HepG2 (cell line): ENCODE results near the gene KRT34. TPM values are rescaled to one million over a fixed set of nuclear protein-coding genes. Genes with fewer than 3 reads are reported as not detected.

Experiments used
- AKAP8 ChIP-seq: sonication (generic); formaldehyde crosslinking; IDR thresholded peaks from 2 replicates; pipeline ENCODE4 v1.5.1; 2020; ENCODE audit warnings: mild to moderate bottlenecking, missing genetic modification reagents
- ATF2 ChIP-seq: sonication (generic); formaldehyde crosslinking; IDR thresholded peaks from 2 replicates; pipeline ENCODE4 v1.4.0; 2020; ENCODE audit warnings: missing genetic modification reagents
- CREB1 ChIP-seq, 2 experiments: fragments of 450-650 bp in 1 of 2; IDR thresholded peaks; 2 replicates each; pipeline ENCODE4 v1.6.1; 2016 to 2017; ENCODE audit warnings: control low read depth in 1 of 2, mild to moderate bottlenecking in 1 of 2, missing compliant biosample characterization in 1 of 2, missing genetic modification characterization in 1 of 2
- DNMT3B ChIP-seq: conservative IDR thresholded peaks from 2 replicates; pipeline ENCODE4 v1.6.1; 2016; ENCODE audit warnings: missing biosample characterization, control low read depth
- FOXA3 ChIP-seq: IDR thresholded peaks from 2 replicates; pipeline ENCODE4 v1.6.1; 2016; ENCODE audit warnings: missing genetic modification reagents, missing compliant biosample characterization
- HHEX ChIP-seq: IDR thresholded peaks from 2 replicates; pipeline ENCODE4 v1.6.1; 2016; ENCODE audit warnings: control low read depth
- HMG20A ChIP-seq: IDR thresholded peaks from 2 replicates; pipeline ENCODE4 v1.6.1; 2016; ENCODE audit warnings: borderline replicate concordance
- ISL2 ChIP-seq: sonication (generic); formaldehyde crosslinking; IDR thresholded peaks from 2 replicates; pipeline ENCODE4 v1.5.0; 2020; ENCODE audit warnings: missing genetic modification reagents
- LBX2 ChIP-seq: sonication (generic); formaldehyde crosslinking; IDR thresholded peaks from 2 replicates; pipeline ENCODE4 v1.5.0; 2020; ENCODE audit warnings: missing genetic modification reagents, mild to moderate bottlenecking, borderline replicate concordance
- MAFK ChIP-seq, 2 experiments: IDR thresholded peaks in 1 of 2; conservative IDR thresholded peaks in 1 of 2; 2 replicates each; pipeline ENCODE4 v1.6.1; 2011; ENCODE audit warnings: improper control_type of control experiment in 2 of 2, low read length in 2 of 2
- NR2F2 ChIP-seq: IDR thresholded peaks from 2 replicates; pipeline ENCODE4 v1.6.1; 2012; ENCODE audit warnings: low read depth, inconsistent platforms, borderline replicate concordance
- PLRG1 ChIP-seq: fragments of 450-650 bp; conservative IDR thresholded peaks from 2 replicates; pipeline ENCODE4 v1.6.1; 2016
- SOX13 ChIP-seq, 3 experiments: fragments of 450-650 bp in 1 of 3; sonication (generic) in 1 of 3; formaldehyde crosslinking in 1 of 3; IDR thresholded peaks in 2 of 3; conservative IDR thresholded peaks in 1 of 3; 2 replicates each; pipeline versions ENCODE4 v1.5.0 to v1.6.1; 2016 to 2020; ENCODE audit warnings: antibody characterized with exemption in 1 of 3, mild to moderate bottlenecking in 1 of 3, missing compliant biosample characterization in 1 of 3, missing genetic modification reagents in 1 of 3, moderate library complexity in 1 of 3
- YEATS2 ChIP-seq: sonication (generic); formaldehyde crosslinking; IDR thresholded peaks from 2 replicates; pipeline ENCODE4 v1.4.0; 2020; ENCODE audit warnings: missing genetic modification reagents, borderline replicate concordance
- ZBTB38 ChIP-seq: sonication (generic); formaldehyde crosslinking; IDR thresholded peaks from 2 replicates; pipeline ENCODE4 v1.5.1; 2020; ENCODE audit warnings: mild to moderate bottlenecking, missing genetic modification reagents
- ZNF446 ChIP-seq: sonication (generic); formaldehyde crosslinking; IDR thresholded peaks from 2 replicates; pipeline ENCODE4 v1.5.0; 2020; ENCODE audit warnings: mild to moderate bottlenecking, missing genetic modification reagents
- ZNF460 ChIP-seq: sonication (generic); formaldehyde crosslinking; IDR thresholded peaks from 2 replicates; pipeline ENCODE4 v1.5.1; 2020; ENCODE audit warnings: missing genetic modification reagents, mild to moderate bottlenecking, borderline replicate concordance
- ZNF572 ChIP-seq: sonication (generic); formaldehyde crosslinking; IDR thresholded peaks from 2 replicates; pipeline ENCODE4 v1.5.1; 2020; ENCODE audit warnings: mild to moderate bottlenecking, missing genetic modification reagents
- ZNF816 ChIP-seq: sonication (generic); formaldehyde crosslinking; IDR thresholded peaks from 2 replicates; pipeline ENCODE4 v1.8.0; 2022; ENCODE audit warnings: missing genetic modification reagents, mild to moderate bottlenecking, borderline replicate concordance
- polyA plus RNA-seq, 8 experiments: library from polyadenylated mRNA; depleted of rRNA in 3 of 8; stranded (reverse) in 7 of 8; unstranded in 1 of 8; fragments of >200 nt; fragmentation: Illumina TruSeq in 4 of 8; extraction: Trizol in 4 of 8; gene quantifications; 2 replicates each; pipeline versions ENCODE4 v1.2.1 to v1.2.3, GENCODE V29; 2011 to 2016; ENCODE audit warnings: low read depth in 4 of 8, missing spikeins in 1 of 8, mixed read lengths in 1 of 8; ENCODE audit not compliant: insufficient read depth in 1 of 8
- total RNA-seq, 5 experiments: library from RNA; depleted of rRNA; stranded (reverse); fragments of >200 nt; fragmentation: Illumina TruSeq; extraction: Trizol; gene quantifications; 2 replicates each; pipeline ENCODE4 v1.2.3, GENCODE V29; 2016; ENCODE audit warnings: low read depth in 1 of 5
- TF ChIP-seq, protein P1 (sequence below): sonication (generic); formaldehyde crosslinking; IDR thresholded peaks from 2 replicates; pipeline ENCODE4 v1.4.0; 2020; ENCODE audit warnings: missing genetic modification reagents
- TF ChIP-seq, protein P2 (sequence below): sonication (generic); formaldehyde crosslinking; IDR thresholded peaks from 2 replicates; pipeline ENCODE4 v1.5.0; 2020; ENCODE audit warnings: missing genetic modification reagents
- TF ChIP-seq, protein P3 (sequence below), 2 experiments: sonication (generic) in 1 of 2; formaldehyde crosslinking in 1 of 2; IDR thresholded peaks; 2 replicates each; pipeline versions ENCODE4 v1.5.1 to v1.6.1; 2011 to 2020; ENCODE audit warnings: borderline replicate concordance in 1 of 2, low read depth in 1 of 2, low read length in 1 of 2, mild to moderate bottlenecking in 1 of 2, missing genetic modification reagents in 1 of 2, moderate library complexity in 1 of 2

KRT34 gene
- total and polyA plus RNA-seq, 2 of the 13 experiments (the other 11 are each of a cell fraction or from before 2014, with no cell fraction given): not detected

DNA sequence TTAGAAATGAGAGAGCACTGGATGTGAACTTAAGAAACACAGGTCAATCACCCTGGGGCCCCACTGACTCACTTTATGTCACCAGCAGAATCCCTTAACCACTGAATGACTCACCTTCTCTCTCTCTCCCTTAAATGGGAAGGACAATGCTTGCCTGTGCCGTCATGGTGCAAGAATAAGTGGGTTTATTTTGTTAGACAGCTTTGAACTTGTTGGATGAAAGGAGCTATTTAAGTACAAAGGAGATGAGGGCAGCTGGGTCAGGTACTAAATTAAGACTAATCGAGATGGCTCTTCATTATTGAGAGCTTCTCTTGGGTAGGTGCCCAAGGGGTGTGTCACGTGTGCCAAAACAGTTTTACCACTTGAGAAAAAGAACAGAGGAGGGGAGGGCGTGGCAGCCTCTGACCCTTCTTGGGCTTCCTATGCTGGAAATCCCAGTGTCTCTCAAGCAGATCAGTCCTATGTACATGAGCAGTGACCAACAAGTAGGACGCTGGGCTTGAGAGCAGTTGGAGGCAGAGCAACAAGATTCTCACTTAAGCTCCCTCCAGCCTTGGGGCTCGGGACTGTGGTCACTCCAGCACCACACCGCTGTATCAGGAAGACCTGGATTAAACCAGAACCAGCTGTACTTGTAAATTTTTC is 22.0 kb upstream of the KRT34 start (continued):
- TF ChIP-seq AKAP8 (CRISPR knock-in tag): no peak
- TF ChIP-seq ISL2 (CRISPR knock-in tag): peak; percentile 56
- TF ChIP-seq ZNF572 (CRISPR knock-in tag): no peak
- TF ChIP-seq, protein P1, sequence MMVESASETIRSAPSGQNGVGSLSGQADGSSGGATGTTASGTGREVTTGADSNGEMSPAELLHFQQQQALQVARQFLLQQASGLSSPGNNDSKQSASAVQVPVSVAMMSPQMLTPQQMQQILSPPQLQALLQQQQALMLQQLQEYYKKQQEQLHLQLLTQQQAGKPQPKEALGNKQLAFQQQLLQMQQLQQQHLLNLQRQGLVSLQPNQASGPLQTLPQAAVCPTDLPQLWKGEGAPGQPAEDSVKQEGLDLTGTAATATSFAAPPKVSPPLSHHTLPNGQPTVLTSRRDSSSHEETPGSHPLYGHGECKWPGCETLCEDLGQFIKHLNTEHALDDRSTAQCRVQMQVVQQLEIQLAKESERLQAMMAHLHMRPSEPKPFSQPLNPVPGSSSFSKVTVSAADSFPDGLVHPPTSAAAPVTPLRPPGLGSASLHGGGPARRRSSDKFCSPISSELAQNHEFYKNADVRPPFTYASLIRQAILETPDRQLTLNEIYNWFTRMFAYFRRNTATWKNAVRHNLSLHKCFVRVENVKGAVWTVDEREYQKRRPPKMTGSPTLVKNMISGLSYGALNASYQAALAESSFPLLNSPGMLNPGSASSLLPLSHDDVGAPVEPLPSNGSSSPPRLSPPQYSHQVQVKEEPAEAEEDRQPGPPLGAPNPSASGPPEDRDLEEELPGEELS (CRISPR knock-in tag): 0 out of 2 replicates have a peak, but pooled peaks have one; percentile 16
- TF ChIP-seq MAFK (conservative IDR thresholded peaks at IDR 0.05 in 1 of 2, IDR thresholded peaks at IDR 0.05 in 1 of 2; ENCODE audit: low read length in 2 of 2): no peak
- TF ChIP-seq, protein P2, sequence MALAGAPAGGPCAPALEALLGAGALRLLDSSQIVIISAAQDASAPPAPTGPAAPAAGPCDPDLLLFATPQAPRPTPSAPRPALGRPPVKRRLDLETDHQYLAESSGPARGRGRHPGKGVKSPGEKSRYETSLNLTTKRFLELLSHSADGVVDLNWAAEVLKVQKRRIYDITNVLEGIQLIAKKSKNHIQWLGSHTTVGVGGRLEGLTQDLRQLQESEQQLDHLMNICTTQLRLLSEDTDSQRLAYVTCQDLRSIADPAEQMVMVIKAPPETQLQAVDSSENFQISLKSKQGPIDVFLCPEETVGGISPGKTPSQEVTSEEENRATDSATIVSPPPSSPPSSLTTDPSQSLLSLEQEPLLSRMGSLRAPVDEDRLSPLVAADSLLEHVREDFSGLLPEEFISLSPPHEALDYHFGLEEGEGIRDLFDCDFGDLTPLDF: no peak
- peak; percentile 88 for TF ChIP-seq SOX13 (IDR thresholded peaks at IDR 0.05)
- peak in 1 of 2 experiments; percentile 91; a peak in 2 of 4 replicates for TF ChIP-seq SOX13 (CRISPR knock-in tag; conservative IDR thresholded peaks at IDR 0.05 in 1 of 2, IDR thresholded peaks at IDR 0.05 in 1 of 2)
- TF ChIP-seq YEATS2 (CRISPR knock-in tag): no peak
- TF ChIP-seq ZNF816 (CRISPR knock-in tag): no peak
- no peak for TF ChIP-seq CREB1 (IDR thresholded peaks at IDR 0.05)
- peak; percentile 70 for TF ChIP-seq CREB1 (CRISPR knock-in tag; IDR thresholded peaks at IDR 0.05)
- TF ChIP-seq NR2F2: peak; percentile 70
- TF ChIP-seq DNMT3B (CRISPR knock-in tag): peak; percentile 86; the same call in 1 of the 2 replicates
- peak; percentile 71 for TF ChIP-seq FOXA3 (CRISPR knock-in tag)
- peak; percentile 50; the same call in 1 of the 2 replicates for TF ChIP-seq HHEX
- TF ChIP-seq, protein P3, sequence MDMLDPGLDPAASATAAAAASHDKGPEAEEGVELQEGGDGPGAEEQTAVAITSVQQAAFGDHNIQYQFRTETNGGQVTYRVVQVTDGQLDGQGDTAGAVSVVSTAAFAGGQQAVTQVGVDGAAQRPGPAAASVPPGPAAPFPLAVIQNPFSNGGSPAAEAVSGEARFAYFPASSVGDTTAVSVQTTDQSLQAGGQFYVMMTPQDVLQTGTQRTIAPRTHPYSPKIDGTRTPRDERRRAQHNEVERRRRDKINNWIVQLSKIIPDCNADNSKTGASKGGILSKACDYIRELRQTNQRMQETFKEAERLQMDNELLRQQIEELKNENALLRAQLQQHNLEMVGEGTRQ (IDR thresholded peaks at IDR 0.05; ENCODE audit: low read depth, low read length): peak; percentile 27; the same call in 1 of the 2 replicates
- TF ChIP-seq, protein P3 (CRISPR knock-in tag; IDR thresholded peaks at IDR 0.05; ENCODE audit: borderline replicate concordance): no peak
- TF ChIP-seq HMG20A (CRISPR knock-in tag): peak; percentile 89
- no peak for TF ChIP-seq ZNF460
- TF ChIP-seq ZBTB38 (CRISPR knock-in tag): no peak
- no peak for TF ChIP-seq ZNF446 (CRISPR knock-in tag)
- no peak for TF ChIP-seq PLRG1
- TF ChIP-seq ATF2 (CRISPR knock-in tag): no peak
- TF ChIP-seq LBX2: no peak
